ENCODE results near the gene UCN. TPM values are rescaled to one million over a fixed set of nuclear protein-coding genes. Genes with fewer than 3 reads are reported as not detected.
A peak's percentile ranks its signal among the peaks of the same experiment; 100 is the strongest.

UCN gene
- total and polyA plus RNA-seq, 10 of the 15 experiments (the other 5 are each of a cell fraction or from before 2014, with no cell fraction given): 0.10 to 3.8 (median 1.1) TPM; not detected in 1

DNA sequence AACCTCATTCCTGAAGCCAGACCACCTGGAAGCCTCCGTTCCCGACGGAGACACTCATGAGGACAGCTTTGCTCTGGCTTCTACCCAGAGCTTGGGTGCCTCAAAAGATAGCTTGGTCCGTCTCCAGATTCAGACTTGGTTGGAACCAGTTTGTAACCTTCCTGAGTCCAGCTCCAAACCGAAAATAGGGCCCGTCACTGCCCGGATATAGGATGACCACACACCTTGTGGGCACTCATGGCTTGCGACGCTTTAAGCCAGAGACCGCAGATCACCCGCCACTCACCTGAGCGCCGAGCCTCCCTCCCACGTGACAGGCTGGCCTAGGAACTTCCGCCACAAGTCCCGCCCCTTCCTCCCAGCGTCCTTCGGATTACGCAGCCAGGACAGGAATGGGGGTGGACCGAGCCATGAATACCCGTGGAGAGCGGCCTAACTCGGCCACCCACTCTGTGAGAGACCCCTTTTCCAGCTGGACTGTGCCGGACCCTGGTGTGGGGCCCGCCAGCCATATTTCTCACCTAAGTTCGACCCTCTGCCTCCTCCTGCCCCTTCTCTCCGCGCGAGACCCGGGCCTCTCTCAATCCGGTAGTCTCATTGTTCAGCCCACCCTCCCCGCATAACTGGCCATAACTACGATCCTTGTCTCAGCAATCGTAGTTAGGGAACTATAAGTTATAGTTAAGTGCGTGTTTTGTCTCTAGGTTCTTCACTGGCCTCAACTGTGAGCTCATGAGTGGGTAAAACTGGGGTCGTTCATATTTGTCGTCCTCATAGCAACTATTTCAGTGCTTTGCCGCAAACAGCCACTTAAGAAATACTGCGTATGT is 14.7 kb upstream of the UCN start, which contains the start of gene MPV17 (continued):
- TF ChIP-seq NFIC (IDR thresholded peaks at IDR 0.05; ENCODE audit: low read depth, low read length): peak; percentile 38; the same call in 1 of the 2 replicates
- TF ChIP-seq SP1 (IDR thresholded peaks at IDR 0.05; ENCODE audit: low read depth, low read length): peak; percentile 67
- TF ChIP-seq CTCF (IDR thresholded peaks at IDR 0.05 in 2 of 3, conservative IDR thresholded peaks at IDR 0.05 in 1 of 3; ENCODE audit: control insufficient read depth in 2 of 3, extremely low read depth in 1 of 3, insufficient read depth in 1 of 3, low read depth in 3 of 3, low read length in 3 of 3): no peak
- TF ChIP-seq ETV6 (conservative IDR thresholded peaks at IDR 0.05 in 1 of 2, IDR thresholded peaks at IDR 0.05 in 1 of 2; ENCODE audit: borderline replicate concordance in 1 of 2, low read depth in 1 of 2): no peak
- TF ChIP-seq TCF7 (IDR thresholded peaks at IDR 0.05; ENCODE audit: borderline replicate concordance): 0 out of 2 replicates have a peak, but pooled peaks have one; percentile 4
- no peak for TF ChIP-seq MTA2 (IDR thresholded peaks at IDR 0.05; ENCODE audit: low read depth)
- TF ChIP-seq POLR2AphosphoS5 (IDR thresholded peaks at IDR 0.05; ENCODE audit: low read length): peak; percentile 97
- TF ChIP-seq, protein P1, sequence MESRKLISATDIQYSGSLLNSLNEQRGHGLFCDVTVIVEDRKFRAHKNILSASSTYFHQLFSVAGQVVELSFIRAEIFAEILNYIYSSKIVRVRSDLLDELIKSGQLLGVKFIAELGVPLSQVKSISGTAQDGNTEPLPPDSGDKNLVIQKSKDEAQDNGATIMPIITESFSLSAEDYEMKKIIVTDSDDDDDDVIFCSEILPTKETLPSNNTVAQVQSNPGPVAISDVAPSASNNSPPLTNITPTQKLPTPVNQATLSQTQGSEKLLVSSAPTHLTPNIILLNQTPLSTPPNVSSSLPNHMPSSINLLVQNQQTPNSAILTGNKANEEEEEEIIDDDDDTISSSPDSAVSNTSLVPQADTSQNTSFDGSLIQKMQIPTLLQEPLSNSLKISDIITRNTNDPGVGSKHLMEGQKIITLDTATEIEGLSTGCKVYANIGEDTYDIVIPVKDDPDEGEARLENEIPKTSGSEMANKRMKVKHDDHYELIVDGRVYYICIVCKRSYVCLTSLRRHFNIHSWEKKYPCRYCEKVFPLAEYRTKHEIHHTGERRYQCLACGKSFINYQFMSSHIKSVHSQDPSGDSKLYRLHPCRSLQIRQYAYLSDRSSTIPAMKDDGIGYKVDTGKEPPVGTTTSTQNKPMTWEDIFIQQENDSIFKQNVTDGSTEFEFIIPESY (IDR thresholded peaks at IDR 0.05): no peak
- peak; percentile 97 for TF ChIP-seq PML (IDR thresholded peaks at IDR 0.05; ENCODE audit: low read length)
- peak; percentile 96 for TF ChIP-seq USF1 (IDR thresholded peaks at IDR 0.05; ENCODE audit: borderline replicate concordance, extremely low read length, insufficient read depth, low read depth, low read length)
- no peak for TF ChIP-seq NR2C2 (IDR thresholded peaks at IDR 0.05; ENCODE audit: borderline replicate concordance, control insufficient read depth, insufficient read length, low read depth)
- TF ChIP-seq BACH1 (IDR thresholded peaks at IDR 0.05; ENCODE audit: borderline replicate concordance): peak; percentile 32; the same call in 1 of the 2 replicates
- TF ChIP-seq, protein P2, sequence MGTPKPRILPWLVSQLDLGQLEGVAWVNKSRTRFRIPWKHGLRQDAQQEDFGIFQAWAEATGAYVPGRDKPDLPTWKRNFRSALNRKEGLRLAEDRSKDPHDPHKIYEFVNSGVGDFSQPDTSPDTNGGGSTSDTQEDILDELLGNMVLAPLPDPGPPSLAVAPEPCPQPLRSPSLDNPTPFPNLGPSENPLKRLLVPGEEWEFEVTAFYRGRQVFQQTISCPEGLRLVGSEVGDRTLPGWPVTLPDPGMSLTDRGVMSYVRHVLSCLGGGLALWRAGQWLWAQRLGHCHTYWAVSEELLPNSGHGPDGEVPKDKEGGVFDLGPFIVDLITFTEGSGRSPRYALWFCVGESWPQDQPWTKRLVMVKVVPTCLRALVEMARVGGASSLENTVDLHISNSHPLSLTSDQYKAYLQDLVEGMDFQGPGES (IDR thresholded peaks at IDR 0.05): no peak
- no peak for TF ChIP-seq ZBTB11 (CRISPR knock-in tag; IDR thresholded peaks at IDR 0.05)
- TF ChIP-seq SIN3A (IDR thresholded peaks at IDR 0.05; ENCODE audit: low read depth, low read length): peak; percentile 77; the same call in 1 of the 2 replicates
- TF ChIP-seq CREM (IDR thresholded peaks at IDR 0.05; ENCODE audit: low read depth): peak; percentile 63; the same call in 1 of the 2 replicates
- no peak for TF ChIP-seq ZNF217 (IDR thresholded peaks at IDR 0.05)
- peak; percentile 92 for TF ChIP-seq USF2 (IDR thresholded peaks at IDR 0.05; ENCODE audit: borderline replicate concordance, low read depth, low read length)

All from GM12878 (cell line).